ENCODE results near the gene PRR5L. TPM values are rescaled to one million over a fixed set of nuclear protein-coding genes. Genes with fewer than 3 reads are reported as not detected.

The PRR5L gene
- polyA plus RNA-seq, 1 of the 3 experiments (the other 2 are of a cell fraction): 0.46 TPM

- Histone ChIP-seq H3K9me3 (no peaks in the 10 kb centered on the region), H3K4me1 (ENCODE audit: control insufficient read depth in 1 of 2, insufficient read depth in 2 of 2, low read depth in 1 of 2, low read length in 1 of 2) (peaks cover 0 to 7% of the 10 kb centered on the region in 2 experiments; a peak in 1 of 4 replicates), H3K9ac (no peak overlapping the region), H3K36me3 (replicated peaks in 1 of 2; ENCODE audit: control insufficient read depth in 1 of 2, insufficient read depth in 2 of 2, low read length in 1 of 2) (no peaks in the 10 kb centered on the region), H2AFZ (ENCODE audit: low read depth) (no peak overlapping the region), H3K4me2 (no peak overlapping the region), H3K27me3 (ENCODE audit: insufficient read depth) (no peaks in the 10 kb centered on the region), H3F3A (replicated peaks; ENCODE audit: insufficient read depth) (no peaks in the 10 kb centered on the region), H4K20me1 (ENCODE audit: insufficient read depth) (no peaks in the 10 kb centered on the region), H3K9me2 (no peaks in the 10 kb centered on the region), H3K79me2 (ENCODE audit: insufficient read depth) (no peaks in the 10 kb centered on the region), H3K27ac (ENCODE audit: low read depth in 2 of 2, low read length in 1 of 2) (no peak overlapping the region), H3K4me3 (ENCODE audit: low read depth in 2 of 2, low read length in 1 of 2) (no peak overlapping the region)
- ChIA-PET POLR2A (no interaction called here), CTCF (no interaction called here)
- DNase-seq: no peak
- no peak for TF ChIP-seq NRF1 (IDR thresholded peaks at IDR 0.05; ENCODE audit: low read depth, low read length)
- no peak for TF ChIP-seq ELF1 (IDR thresholded peaks at IDR 0.05)
- TF ChIP-seq RFX5 (IDR thresholded peaks at IDR 0.05; ENCODE audit: low read length): no peak
- no peak for TF ChIP-seq RAD21 (IDR thresholded peaks at IDR 0.05; ENCODE audit: low read length)
- no peak for TF ChIP-seq RCOR1 (IDR thresholded peaks at IDR 0.05; ENCODE audit: low read length)
- no peak for TF ChIP-seq YY1 (IDR thresholded peaks at IDR 0.05; ENCODE audit: low read depth)
- TF ChIP-seq EZH2phosphoT487 (IDR thresholded peaks at IDR 0.05; ENCODE audit: borderline replicate concordance, low read depth): no peak
- TF ChIP-seq CHD2 (IDR thresholded peaks at IDR 0.05; ENCODE audit: low read length, partially characterized antibody): no peak
- no peak for TF ChIP-seq GATA2 (CRISPR knock-in tag; IDR thresholded peaks at IDR 0.05)
- no peak for TF ChIP-seq JUND (IDR thresholded peaks at IDR 0.05)
- TF ChIP-seq RXRA (IDR thresholded peaks at IDR 0.05; ENCODE audit: borderline replicate concordance, low read depth): no peak
- TF ChIP-seq TAF1 (IDR thresholded peaks at IDR 0.05; ENCODE audit: borderline replicate concordance, low read depth, low read length): no peak
- no peak for TF ChIP-seq CTCF (IDR thresholded peaks at IDR 0.05)
- no peak for TF ChIP-seq REST (IDR thresholded peaks at IDR 0.05; ENCODE audit: low read depth, low read length)
- no peak for TF ChIP-seq NFIC (IDR thresholded peaks at IDR 0.05; ENCODE audit: borderline replicate concordance)
- TF ChIP-seq GABPA (IDR thresholded peaks at IDR 0.05; ENCODE audit: low read depth): no peak
- TF ChIP-seq FOXM1 (IDR thresholded peaks at IDR 0.05; ENCODE audit: low read depth): no peak
- WGBS (ENCODE audit: low lambda C conversion rate): 3% methylated on average over 1 of the region's 1 CpG
Measured at GRCh38 chr11:36305047-36305446, 9.0 kb downstream of the PRR5L start.

All from SK-N-SH (cell line).